Breast epithelium (tissue), 4 donors: ENCODE data around the gene EIF3K. TPM values are rescaled to one million over a fixed set of nuclear protein-coding genes. Genes with fewer than 3 reads are reported as not detected.

Experiments
- DNase-seq, 2 donors: peaks; one replicate each; pipeline ENCODE4 v3.0.0-alpha.2; 2019; ENCODE audit warnings: low spot score in 2 of 2
- H3K27ac ChIP-seq, 2 donors: fragments of 200-600 bp; sonication (generic) in 1 of 2; one replicate each; pipeline ENCODE4 v1.5.1; 2016 to 2019; ENCODE audit warnings: mild to moderate bottlenecking in 1 of 2
- H3K27me3 ChIP-seq, 2 donors: fragments of 200-600 bp; sonication (generic) in 1 of 2; one replicate each; pipeline versions ENCODE4 v1.5.1 to v1.6.0; 2017 to 2019; ENCODE audit warnings: control low read depth in 1 of 2, mild to moderate bottlenecking in 1 of 2
- H3K36me3 ChIP-seq: fragments of 200-600 bp; one replicate; pipeline ENCODE4 v1.5.1; 2019
- H3K4me1 ChIP-seq, 2 donors: fragments of 200-600 bp; sonication (generic); one replicate each; pipeline ENCODE4 v1.5.1; 2016 to 2019; ENCODE audit warnings: control low read depth in 1 of 2
- H3K4me3 ChIP-seq, 3 donors: fragments of 200-600 bp; sonication (generic); 1 replicate in 2 of 3; 2 replicates in 1 of 3; pipeline ENCODE4 v1.5.1; 2016 to 2019; ENCODE audit warnings: mild to moderate bottlenecking in 3 of 3, moderate library complexity in 2 of 3
- H3K9me3 ChIP-seq, 2 donors: fragments of 200-600 bp; sonication (generic) in 1 of 2; one replicate each; pipeline ENCODE4 v1.5.1; 2016 to 2019; ENCODE audit warnings: control low read depth in 1 of 2
- POLR2A ChIP-seq: fragments of 450-650 bp; IDR thresholded peaks from one replicate; pipeline ENCODE4 v1.6.1; 2016; ENCODE audit warnings: antibody characterized with exemption, mild to moderate bottlenecking, moderate library complexity
- POLR2AphosphoS5 ChIP-seq, 3 donors: sonication (generic); formaldehyde crosslinking; IDR thresholded peaks; one replicate each; pipeline ENCODE4 v1.6.1; 2017; ENCODE audit warnings: antibody characterized with exemption in 3 of 3
- intact Hi-C: fragments of 100-400 bp; cut with DNase I; formaldehyde crosslinking; loops from one replicate; pipeline ENCODE4 v1.15.1; 2023; ENCODE audit warnings: low total_unique reads
- total RNA-seq, 3 donors: library from RNA; depleted of rRNA; stranded (reverse); fragments of >200 nt; gene quantifications; one replicate each; pipeline ENCODE4 v1.1.0, GENCODE V29; 2016
- TF ChIP-seq, protein P1 (sequence below), 3 donors: fragments of 450-650 bp; IDR thresholded peaks; one replicate each; pipeline ENCODE4 v1.5.1; 2016 to 2017; ENCODE audit warnings: antibody characterized with exemption in 3 of 3, mild to moderate bottlenecking in 3 of 3, moderate library complexity in 3 of 3

EIF3K gene
- total RNA-seq, 3 donors from 2014 or later, result 401 to 562 (median 420) TPM

DNA sequence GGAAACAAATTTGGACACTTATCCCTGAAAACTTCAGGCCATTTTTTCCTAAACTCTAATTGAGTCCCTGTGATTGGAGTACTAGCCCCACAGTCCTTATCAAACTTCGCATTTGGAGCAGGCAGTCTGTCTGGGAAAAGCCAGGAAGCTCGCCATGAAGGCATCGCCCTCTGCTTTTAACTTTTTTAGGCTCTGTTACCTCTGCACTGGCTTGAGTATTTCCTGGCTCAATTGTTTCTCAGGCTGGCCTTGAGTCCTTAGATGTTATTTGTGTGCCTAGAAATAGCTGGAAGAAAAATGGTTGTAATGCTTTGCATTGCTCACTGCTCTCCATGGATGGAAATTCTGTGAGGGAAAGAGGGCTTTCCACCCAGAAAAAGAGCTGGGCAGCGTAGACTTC is 52.7 kb downstream of the EIF3K start:
- H3K4me1 ChIP-seq, result peaks cover 12 to 37% of the 10 kb centered on the region in 2 donors
- DNase-seq, result no peak
- peak overlapping the region; percentile 60 to 99 for H3K27ac ChIP-seq
- intact Hi-C loops, result no loop called here
- H3K27me3 ChIP-seq, result no peaks in the 10 kb centered on the region
- no peaks in the 10 kb centered on the region for H3K36me3 ChIP-seq
- no peak overlapping the region for H3K4me3 ChIP-seq
- TF ChIP-seq POLR2AphosphoS5 (IDR thresholded peaks at IDR 0.05) (no peak), POLR2A (no peak)
- TF ChIP-seq, protein P1, sequence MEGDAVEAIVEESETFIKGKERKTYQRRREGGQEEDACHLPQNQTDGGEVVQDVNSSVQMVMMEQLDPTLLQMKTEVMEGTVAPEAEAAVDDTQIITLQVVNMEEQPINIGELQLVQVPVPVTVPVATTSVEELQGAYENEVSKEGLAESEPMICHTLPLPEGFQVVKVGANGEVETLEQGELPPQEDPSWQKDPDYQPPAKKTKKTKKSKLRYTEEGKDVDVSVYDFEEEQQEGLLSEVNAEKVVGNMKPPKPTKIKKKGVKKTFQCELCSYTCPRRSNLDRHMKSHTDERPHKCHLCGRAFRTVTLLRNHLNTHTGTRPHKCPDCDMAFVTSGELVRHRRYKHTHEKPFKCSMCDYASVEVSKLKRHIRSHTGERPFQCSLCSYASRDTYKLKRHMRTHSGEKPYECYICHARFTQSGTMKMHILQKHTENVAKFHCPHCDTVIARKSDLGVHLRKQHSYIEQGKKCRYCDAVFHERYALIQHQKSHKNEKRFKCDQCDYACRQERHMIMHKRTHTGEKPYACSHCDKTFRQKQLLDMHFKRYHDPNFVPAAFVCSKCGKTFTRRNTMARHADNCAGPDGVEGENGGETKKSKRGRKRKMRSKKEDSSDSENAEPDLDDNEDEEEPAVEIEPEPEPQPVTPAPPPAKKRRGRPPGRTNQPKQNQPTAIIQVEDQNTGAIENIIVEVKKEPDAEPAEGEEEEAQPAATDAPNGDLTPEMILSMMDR (IDR thresholded peaks at IDR 0.05), result no peak
- no peaks in the 10 kb centered on the region for H3K9me3 ChIP-seq

DNA sequence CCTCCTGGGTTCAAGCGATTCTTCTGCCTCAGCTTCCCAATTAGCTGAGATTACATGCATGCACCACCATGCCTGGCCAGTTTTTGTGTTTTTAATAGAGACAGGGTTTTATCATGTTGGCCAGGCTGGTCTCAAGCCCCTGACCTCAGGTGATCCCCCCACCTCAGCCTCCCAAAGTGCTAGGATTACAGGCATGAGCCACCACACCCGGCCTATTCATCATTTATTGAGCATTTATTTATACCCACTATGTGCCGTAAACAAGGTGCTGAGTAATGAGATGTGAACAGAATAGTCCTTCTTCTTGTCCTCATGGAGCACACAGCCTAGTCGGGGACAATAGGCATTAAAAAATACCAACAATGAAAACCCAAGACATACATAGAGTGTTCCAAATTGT is 54.0 kb downstream of the EIF3K start:
- DNase-seq, result no peak
- no peaks in the 10 kb centered on the region for H3K9me3 ChIP-seq
- peaks cover 8 to 25% of the 10 kb centered on the region in 2 donors for H3K4me1 ChIP-seq
- no peak for TF ChIP-seq POLR2AphosphoS5 (IDR thresholded peaks at IDR 0.05)
- H3K4me3 ChIP-seq, result no peak overlapping the region
- peak overlapping the region; percentile 43 to 99 for H3K27ac ChIP-seq
- intact Hi-C loops, result no loop called here
- H3K27me3 ChIP-seq, result no peaks in the 10 kb centered on the region
- H3K36me3 ChIP-seq, result no peaks in the 10 kb centered on the region

DNA sequence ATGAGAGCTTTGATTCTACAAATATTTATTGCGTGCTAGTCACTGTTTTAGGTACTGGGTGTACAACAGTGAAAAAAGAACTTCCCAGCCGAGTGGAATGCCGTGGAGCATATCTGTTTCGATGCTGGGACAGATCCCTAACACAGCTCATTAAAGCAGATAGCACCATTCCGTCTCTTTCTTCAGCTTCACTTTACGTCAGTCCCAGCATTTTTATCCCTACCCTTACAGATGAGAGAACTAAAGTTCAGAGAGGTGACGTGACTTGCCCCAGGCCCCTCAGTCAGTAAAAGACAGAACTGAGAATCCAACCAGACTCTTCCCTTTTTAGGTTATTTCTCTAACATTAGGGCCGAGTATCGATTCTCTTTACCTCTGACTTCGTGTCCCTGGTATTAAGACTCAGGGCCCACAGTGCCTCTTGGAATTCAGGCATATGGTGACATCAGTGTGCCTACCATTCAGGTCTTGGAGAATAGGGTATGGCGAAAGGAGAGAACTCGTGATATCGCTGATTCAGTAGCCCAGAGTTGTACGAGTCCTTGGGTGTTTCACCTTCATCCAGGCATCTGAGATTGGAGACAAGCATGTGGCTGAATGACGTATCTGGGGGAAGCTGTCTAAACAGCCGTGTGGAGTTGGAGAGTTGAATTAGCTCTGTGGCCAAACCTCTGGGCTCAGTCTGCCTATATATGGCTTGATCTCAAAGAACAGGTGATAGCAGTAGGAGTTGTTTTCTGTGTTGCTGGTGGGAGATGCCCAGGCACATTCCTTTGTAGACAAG is 55.6 kb downstream of the EIF3K start:
- intact Hi-C loops, result no loop called here
- DNase-seq, result peak in 1 of 2 donors; percentile 90
- H3K4me3 ChIP-seq, result no peak overlapping the region

DNA sequence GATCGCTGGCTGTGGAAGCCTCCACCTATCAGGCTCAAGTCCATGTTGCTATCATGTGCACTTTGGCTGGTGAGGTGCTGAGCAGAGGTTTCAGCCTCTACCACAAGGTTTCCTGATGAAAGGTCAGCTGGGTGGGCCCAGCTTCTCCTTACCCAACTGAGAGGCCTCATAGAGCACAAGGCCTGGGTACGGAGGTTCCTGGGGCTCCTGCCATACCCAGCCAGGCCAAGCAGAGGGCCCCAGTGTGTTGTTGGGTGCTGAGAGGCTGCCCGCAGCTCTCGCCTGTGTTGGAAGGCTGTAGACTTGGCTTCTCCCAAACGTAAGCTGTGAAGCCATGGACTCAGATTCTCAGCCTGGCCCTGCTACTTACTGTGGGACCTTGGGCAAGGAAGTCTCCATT is 56.6 kb downstream of the EIF3K start:
- intact Hi-C loops, result no loop called here
- Histone ChIP-seq H3K27me3 (no peaks in the 10 kb centered on the region), H3K36me3 (no peaks in the 10 kb centered on the region), H3K4me3 (peak overlapping the region in 1 of 3 donors; percentile 5), H3K27ac (peak overlapping the region; percentile 94 to 99), H3K4me1 (peaks cover 5 to 30% of the 10 kb centered on the region in 2 donors), H3K9me3 (no peaks in the 10 kb centered on the region)
- TF ChIP-seq POLR2AphosphoS5 (IDR thresholded peaks at IDR 0.05), result no peak
- no peak for TF ChIP-seq POLR2A
- TF ChIP-seq, protein P1 (IDR thresholded peaks at IDR 0.05), result no peak
- no peak for DNase-seq

More for the DNA sequence above, 55.6 kb downstream of the EIF3K start:
- Histone ChIP-seq H3K9me3 (no peaks in the 10 kb centered on the region), H3K36me3 (no peaks in the 10 kb centered on the region), H3K27me3 (no peaks in the 10 kb centered on the region), H3K4me1 (peaks cover 5 to 31% of the 10 kb centered on the region in 2 donors), H3K27ac (peak overlapping the region; percentile 94 to 99)
- TF ChIP-seq, protein P1 (IDR thresholded peaks at IDR 0.05), result no peak
- TF ChIP-seq POLR2AphosphoS5 (IDR thresholded peaks at IDR 0.05) (peak in 1 of 3 donors; percentile 53), POLR2A (peak; percentile 6)

DNA sequence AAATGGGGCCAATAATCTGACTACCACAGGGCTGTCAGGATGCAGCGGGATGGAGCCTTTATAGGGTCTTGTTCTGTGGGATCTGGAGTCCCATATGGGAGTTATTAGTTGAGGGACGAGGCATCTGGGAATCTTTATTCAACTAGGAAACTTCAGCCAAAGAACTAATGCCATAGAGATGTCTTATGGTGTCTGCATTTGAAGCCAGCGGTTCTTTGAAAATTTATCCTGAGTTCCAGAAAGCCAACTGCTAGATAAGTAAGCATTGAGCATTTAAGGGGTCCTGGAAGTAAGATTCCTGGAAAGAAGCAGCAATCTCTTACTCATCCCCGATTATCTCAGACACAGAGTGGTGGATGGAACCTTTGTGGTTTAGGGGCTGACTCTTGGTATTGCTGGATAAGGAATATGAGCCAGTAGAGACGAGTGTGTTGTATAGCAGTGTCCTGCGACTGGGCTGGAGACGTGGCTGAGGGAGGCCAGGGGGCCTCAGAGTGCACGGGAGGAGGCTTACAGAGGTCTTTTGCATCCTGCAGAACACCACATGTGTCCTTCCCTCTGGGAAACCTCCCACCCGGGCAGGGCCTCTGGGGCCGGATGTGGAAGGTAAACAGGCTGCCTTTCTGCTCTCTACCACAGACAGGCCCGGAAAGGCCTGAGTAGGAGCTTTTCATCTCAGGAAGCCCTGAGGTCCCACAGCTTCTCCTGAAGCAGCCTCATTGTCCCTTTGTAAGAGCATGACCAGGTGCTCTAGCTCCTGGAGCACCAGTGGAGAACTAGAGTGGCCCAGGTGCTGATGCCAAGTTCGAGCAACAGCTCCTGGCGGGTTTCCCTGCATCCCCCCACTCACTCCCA is 57.3 kb downstream of the EIF3K start:
- Histone ChIP-seq H3K4me1 (peaks cover 5 to 26% of the 10 kb centered on the region in 2 donors), H3K36me3 (no peaks in the 10 kb centered on the region), H3K27me3 (no peaks in the 10 kb centered on the region), H3K27ac (peak overlapping the region; percentile 94 to 99), H3K4me3 (peak overlapping the region in 1 of 3 donors; percentile 5), H3K9me3 (no peaks in the 10 kb centered on the region)
- intact Hi-C loops, result no loop called here
- TF ChIP-seq POLR2AphosphoS5 (IDR thresholded peaks at IDR 0.05), result no peak
- TF ChIP-seq POLR2A, result no peak
- TF ChIP-seq, protein P1 (IDR thresholded peaks at IDR 0.05), result no peak
- no peak for DNase-seq
